Hematopoietic multipotent progenitor cell (in vitro differentiated cells): ENCODE data around the gene TMCO6. TPM values are rescaled to one million over a fixed set of nuclear protein-coding genes. Genes with fewer than 3 reads are reported as not detected.
A peak's percentile ranks its signal among the peaks of the same experiment; 100 is the strongest.

Experiments used
- DNase-seq, 3 donors: peaks; one replicate each; pipeline ENCODE4 v3.0.0-alpha.2; 2011 to 2015; ENCODE audit warnings: low read depth in 2 of 3, low spot score in 2 of 3
- total RNA-seq: library from RNA; depleted of rRNA; stranded (reverse); fragments of >200 nt; gene quantifications from one replicate; pipeline ENCODE4 v1.2.3, GENCODE V29; 2012

TMCO6 gene
- total RNA-seq, 1 donor, result 25.3 TPM

DNA sequence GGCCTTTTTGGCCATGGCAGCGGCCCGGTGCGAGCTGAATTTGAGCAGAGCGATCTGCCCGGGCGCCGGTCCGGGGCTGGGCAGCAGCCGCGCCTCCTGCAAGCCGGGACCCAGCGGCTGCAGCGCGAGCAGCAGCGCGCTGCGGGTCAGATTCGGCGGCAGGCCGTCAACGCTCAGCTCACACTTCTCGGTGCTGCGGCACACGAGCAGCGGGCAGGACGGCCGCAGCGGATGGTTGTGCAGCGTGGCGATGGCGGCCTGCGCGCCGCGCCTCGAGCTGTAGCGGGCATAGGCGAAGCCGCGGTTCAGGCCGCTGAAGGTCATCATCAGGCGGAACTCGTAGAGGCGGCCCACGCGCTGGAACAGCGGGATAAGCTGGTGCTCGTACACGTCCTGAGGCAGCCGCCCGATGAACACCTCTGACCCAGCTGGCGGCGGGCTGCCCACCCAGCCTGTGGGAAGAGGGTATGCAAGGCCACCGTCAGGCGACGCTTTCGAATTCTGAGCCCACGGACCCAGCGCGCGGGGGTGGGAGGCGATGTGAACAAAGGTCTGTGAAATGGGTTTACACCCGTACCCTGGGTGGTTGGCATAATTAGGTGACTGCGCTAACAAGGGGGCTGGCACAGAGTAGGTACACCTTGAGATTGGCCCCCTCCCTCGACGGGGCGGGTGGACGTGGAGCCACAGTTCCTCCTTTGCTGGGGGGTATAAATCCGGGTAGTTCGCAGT lies 33.4 kb downstream of the TMCO6 start:
- no peak for DNase-seq

DNA sequence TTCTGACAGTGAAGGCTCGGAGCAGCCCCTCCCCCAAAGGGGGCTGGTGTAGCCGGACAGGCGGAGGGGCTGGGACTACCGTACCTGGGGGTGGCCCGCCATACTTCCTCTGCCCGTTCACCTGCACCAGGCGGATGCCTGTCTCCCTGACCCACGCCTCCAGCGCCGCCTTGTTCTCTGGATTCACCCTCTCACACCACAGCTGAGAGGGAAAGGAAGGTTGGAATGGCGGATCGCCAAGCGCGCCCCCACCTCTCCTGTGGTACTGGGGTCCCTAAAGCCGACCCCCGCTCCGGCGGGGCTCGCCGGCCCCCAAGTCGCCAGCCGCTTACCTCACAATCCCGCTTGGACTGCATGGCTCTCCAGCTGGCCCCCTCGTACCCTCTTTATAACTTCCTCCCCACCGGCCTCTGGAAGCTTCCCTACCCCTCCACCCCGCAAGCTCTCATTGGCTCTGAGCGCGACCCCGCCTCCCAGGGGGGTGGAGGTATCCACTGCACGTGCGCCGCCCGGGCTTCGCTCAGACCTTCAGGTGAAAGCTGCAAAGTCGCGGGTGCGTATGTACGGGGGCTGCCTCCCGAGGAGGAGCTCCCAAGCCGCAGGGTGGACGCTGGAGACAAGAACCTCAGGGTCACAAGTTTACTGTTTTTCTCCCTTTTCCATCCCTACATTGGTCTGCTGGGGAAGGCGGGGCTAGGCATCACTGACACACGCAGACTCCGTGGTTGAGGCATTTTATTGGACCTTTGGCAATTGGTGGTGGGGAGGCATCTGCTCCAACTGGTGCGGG lies 34.1 kb downstream of the TMCO6 start, which contains the start of gene DND1:
TSS of gene DND1 (minus strand) at position 390 of the 790 bp plus-strand sequence. CDS start at position 356, 34 bp downstream.
- DNase-seq, result no peak

DNA sequence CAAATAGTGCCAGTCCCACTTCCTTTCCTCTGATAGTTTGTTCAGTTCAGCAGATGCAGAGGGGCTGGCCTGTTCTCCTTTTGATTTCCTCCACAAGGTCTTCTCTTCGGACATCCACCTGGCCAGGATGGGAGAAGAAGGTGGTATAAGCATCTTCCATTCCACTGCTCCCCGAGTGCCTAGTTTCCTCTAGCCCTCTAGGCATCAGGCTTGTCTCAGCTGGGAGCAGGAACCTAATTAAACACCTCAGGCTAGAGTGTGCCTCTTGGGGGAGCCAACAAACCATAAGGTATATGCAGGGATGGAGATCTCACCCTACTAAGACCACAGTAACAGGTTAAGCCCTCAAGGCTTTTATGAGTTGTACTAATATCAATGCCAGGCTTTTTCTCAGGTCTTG lies 35.0 kb downstream of the TMCO6 start:
- DNase-seq, result no peak

DNA sequence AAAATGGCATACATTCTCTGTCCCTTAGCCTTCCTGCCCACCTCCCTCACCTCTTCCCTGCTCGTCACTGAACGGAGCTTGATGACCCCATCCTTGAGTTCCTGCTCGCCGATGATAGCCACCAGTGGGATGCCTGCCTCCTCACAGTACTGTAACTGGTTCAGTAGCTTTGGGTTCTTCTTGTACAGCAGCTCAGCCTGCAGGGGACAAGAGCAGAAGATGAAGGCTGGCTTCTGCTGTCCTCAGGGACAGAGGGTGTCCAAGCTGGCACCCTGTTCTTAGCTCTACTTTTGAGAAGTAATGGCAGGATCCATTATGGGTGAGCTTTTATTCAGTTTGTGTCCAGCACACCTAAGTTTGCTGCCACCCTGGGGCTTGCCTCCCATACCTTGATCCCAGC lies 35.4 kb downstream of the TMCO6 start:
- no peak for DNase-seq

DNA sequence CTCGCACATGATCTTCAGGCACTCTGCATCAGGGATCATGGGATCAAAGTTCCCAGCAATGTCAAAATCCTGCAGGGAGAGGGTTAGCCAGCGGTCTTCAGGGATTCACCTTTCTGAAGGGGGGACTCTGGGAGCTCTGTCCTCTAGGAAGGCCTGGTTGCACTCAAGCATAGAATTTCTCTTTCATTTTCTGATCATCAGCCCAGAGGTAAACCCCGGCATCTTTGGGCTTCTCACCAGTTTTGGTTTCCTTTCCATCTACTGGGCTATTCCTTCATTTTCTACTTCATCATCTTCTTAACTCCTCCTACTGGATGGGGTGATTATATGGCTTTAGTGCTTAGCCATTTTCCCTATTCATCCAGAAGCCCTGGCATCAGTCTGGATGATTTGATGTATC lies 38.7 kb downstream of the TMCO6 start:
- DNase-seq, result no peak

DNA sequence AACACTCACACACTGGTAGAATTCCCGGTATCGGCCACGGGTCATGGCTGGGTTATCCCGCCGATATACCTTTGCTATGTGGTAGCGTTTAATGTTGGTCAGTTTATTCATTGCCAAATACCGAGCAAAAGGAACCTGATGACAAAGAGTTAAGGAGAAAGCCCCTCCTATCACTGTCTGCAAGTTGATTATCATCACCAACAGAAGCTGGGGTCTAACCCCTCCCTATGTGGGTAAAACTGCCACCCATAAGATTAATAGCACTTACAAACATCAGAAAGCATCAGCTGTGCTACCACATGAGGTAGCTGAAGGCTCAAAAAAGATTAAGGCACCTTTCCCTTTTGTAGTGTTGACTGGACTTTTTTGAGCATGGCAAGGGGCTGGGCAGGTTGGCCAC lies 39.7 kb downstream of the TMCO6 start:
- DNase-seq, result peak in 1 of 3 donors; percentile 26

DNA sequence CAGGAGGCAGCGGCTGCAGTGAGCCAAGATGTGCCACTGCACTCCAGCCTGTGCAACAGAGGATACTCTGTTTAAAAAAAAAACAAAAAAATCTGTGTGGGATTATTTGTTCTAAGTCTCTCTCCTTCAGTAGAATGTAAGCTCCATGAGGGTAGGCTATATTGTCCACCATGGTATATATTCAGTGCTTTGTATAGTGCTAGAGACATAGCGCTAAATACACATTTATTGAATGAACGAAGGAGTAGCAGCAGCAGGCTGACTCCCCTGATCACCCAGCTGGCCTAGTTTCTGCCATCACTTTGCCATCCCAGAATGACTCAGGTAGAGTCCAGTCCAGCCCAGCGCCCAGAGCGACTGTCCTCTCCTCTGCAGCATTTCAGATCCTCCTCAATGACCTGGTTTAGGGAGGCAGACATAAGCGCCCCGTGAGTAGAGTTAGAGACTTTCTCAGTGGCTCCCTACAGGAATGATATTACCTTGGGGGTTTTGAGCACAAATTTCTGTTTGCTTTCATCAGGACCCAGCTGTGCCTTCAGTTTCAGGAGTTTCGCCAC lies 51.2 kb downstream of the TMCO6 start:
- DNase-seq, result no peak

DNA sequence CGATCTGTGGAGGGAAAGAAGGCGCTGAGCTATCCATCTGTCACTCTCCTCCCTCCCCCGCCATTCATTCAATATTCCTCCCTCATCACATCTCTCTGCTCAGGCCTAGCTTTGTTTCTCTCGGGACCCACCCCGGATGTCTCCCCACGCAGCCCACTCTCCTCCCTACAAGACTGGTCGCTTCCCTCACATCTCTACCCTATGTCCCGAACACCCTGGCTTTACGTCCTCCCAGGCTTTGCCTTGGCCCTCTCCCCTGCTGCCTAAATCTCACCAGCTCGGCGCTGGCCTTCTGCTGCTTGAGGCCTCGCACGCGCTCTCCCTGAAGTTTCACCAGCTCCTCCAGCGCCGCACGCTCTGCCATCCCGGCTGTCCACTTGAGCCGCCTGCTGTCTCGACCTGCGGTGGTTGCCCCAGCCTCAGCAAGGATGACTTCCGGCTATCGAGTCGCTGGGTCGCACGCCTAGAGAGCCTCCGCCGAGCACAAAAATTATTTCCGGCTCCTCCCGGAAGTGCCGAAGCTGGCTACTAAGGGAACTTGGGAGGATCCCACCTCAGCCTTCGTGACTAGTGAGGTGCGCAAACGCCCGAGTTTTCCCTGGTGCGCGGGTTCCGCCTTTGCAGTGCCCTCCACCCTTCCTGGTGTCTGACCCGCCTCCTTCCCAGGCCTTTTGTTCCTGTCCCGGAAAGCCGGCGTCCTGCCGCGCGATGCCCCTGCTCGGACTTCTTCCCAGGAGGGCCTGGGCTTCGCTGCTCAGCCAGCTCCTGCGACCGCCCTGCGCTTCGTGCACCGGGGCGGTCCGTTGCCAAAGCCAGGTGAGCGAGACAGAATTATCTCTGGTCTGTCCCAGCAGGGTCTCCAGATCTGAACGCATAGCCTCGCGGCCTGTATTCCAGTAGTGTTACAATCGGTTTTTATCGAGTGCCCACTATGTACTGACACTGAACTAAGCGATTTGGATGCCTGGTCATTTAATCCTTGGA lies 52.0 kb downstream of the TMCO6 start, which contains the start of the genes HARS1 and HARS2:
TSS of gene HARS1 (minus strand) at position 430 of the 984 bp plus-strand sequence. CDS start at position 364, 66 bp downstream.
TSS of gene HARS2 (plus strand) at position 515 of the 984 bp plus-strand sequence. CDS start at position 709, 194 bp downstream.
- peak; percentile 68 to 88 (median 86) for DNase-seq

DNA sequence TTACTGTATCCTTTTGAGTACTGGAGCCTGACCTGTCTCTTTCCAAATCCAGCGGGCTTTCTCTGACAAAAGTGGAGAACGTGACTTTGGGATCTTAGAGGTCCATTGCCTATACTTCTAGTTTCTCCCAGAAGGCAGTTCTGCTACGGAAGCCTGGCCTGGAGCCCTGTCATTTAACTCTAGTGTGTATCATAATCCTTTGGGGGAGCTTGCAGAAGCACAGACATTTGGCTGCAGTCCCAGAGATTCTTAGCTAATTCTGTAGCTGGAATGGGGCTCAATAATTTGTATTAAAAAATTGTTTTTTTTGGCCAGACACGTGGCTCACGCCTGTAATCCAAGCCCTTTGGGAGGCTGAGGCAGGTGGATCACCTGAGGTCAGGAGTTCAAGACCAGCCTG lies 55.0 kb downstream of the TMCO6 start:
- DNase-seq, result no peak

Other genes with a start within 250 kb of the TMCO6 start
- 97.5 TPM for gene ANKHD1, start 237.6 kb upstream of the TMCO6 start, total RNA-seq
- 8.3 TPM for gene EIF4EBP3, start 91.8 kb upstream of the TMCO6 start, total RNA-seq
- 13.2 TPM for gene SRA1, start 82.0 kb upstream of the TMCO6 start, total RNA-seq
- gene APBB3, start 74.9 kb upstream of the TMCO6 start, total RNA-seq, result 35.5 TPM
- gene SLC35A4, start 74.6 kb upstream of the TMCO6 start, total RNA-seq, result 23.7 TPM
- gene CD14, start 6.3 kb upstream of the TMCO6 start, total RNA-seq, result 5.4 TPM
- gene NDUFA2, start 8.2 kb downstream of the TMCO6 start, total RNA-seq, result 27.2 TPM
- 61.1 TPM for gene IK, start 8.4 kb downstream of the TMCO6 start, total RNA-seq
- gene WDR55, start 25.5 kb downstream of the TMCO6 start, total RNA-seq, result 18.3 TPM
- 0.54 TPM for gene DND1, start 34.1 kb downstream of the TMCO6 start, total RNA-seq
- 41.2 TPM for gene HARS1, start 51.9 kb downstream of the TMCO6 start, total RNA-seq
- gene HARS2, start 52.0 kb downstream of the TMCO6 start, total RNA-seq, result 24.0 TPM
- gene ZMAT2, start 61.0 kb downstream of the TMCO6 start, total RNA-seq, result 22.1 TPM
- gene PCDHA1, start 146.7 kb downstream of the TMCO6 start, total RNA-seq, result not detected
- under 0.01 TPM for gene PCDHA2, start 155.4 kb downstream of the TMCO6 start, total RNA-seq
- under 0.01 TPM for gene PCDHA3, start 161.6 kb downstream of the TMCO6 start, total RNA-seq
- gene PCDHA4, start 167.6 kb downstream of the TMCO6 start, total RNA-seq, result 0.27 TPM
- gene PCDHA5, start 182.2 kb downstream of the TMCO6 start, total RNA-seq, result under 0.01 TPM
- gene PCDHA6, start 188.5 kb downstream of the TMCO6 start, total RNA-seq, result under 0.01 TPM
- 0.27 TPM for gene PCDHA7, start 194.8 kb downstream of the TMCO6 start, total RNA-seq
- under 0.01 TPM for gene PCDHA8, start 201.7 kb downstream of the TMCO6 start, total RNA-seq
- gene PCDHA9, start 208.9 kb downstream of the TMCO6 start, total RNA-seq, result under 0.01 TPM
- under 0.01 TPM for gene PCDHA10, start 216.4 kb downstream of the TMCO6 start, total RNA-seq
- gene PCDHA11, start 229.5 kb downstream of the TMCO6 start, total RNA-seq, result under 0.01 TPM
- under 0.01 TPM for gene PCDHA12, start 235.9 kb downstream of the TMCO6 start, total RNA-seq
- not detected for gene PCDHA13, start 242.7 kb downstream of the TMCO6 start, total RNA-seq